SK-N-MC (cell line): Measurements from ENCODE around the gene INSYN2B.

ENCODE experiments used
- EZH2 ChIP-seq: fragments of 200-600 bp; sonication (generic); IDR thresholded peaks from one replicate; pipeline ENCODE4 v1.6.1; 2017; ENCODE audit warnings: antibody characterized with exemption
- POLR2AphosphoS5 ChIP-seq: IDR thresholded peaks from 2 replicates; pipeline ENCODE4 v1.6.1; 2012; ENCODE audit warnings: mild to moderate bottlenecking, low read depth, low read length, borderline replicate concordance

- TF ChIP-seq POLR2AphosphoS5 (no peak), EZH2 (no peak)
Observed at GRCh38 chr5:170020423-170020822, 40.1 kb upstream of the INSYN2B start.
